NCI-H2107 (cell line): Measurements from ENCODE around the gene GDF2.

Experiments used
- DNase-seq: peaks from one replicate; lab custom pipeline; 2025; lab: John Stamatoyannopoulos, UW

The GDF2 gene

DNA sequence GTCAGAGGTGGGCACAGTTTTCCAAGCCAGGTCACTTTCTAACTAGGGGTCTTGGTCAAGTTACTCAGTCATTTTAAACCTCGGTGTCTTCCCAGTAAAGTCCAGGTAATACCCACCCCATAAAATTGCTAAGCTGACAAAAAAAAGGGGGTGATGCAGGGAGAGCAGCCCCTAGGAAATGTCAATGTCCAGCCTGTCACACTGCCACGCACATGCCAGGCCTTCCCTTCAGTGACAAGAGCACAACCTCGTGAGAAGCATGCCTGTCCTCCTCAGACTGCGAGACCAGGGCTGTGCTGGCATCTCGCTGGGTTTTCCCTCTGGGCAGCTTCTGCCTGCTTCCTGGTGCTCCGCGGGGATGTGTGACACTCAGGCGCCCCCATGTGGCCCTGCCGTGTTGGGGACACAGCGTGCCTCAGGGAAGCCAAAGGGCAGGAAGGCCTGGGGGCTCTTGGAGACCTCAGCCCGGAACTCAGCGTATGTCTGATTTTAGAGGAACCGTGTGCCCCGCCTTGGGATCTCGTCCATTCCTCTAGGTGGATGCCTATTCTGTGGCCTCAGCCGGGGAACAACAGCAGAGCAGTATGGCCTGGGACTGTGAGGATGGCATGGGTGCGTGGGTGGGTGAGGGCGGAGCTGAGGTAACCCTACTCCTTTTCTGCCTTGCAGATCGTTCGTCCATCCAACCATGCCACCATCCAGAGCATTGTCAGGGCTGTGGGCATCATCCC lies 10.2 kb upstream of the GDF2 start:
- DNase-seq = peak; percentile 0

DNA sequence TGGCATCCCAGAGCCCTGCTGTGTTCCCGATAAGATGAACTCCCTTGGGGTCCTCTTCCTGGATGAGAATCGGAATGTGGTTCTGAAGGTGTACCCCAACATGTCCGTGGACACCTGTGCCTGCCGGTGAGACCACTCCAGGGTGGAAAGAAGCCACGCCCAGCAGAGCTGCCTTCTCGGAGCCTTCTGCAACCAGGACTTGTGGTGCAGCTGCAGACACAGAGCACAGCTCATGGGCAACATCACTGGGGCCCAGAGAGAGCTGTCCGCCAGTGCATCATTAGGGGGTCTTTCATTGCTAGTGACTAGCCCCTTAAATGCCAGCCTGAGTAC lies 9.6 kb upstream of the GDF2 start:
- no peak for DNase-seq

DNA sequence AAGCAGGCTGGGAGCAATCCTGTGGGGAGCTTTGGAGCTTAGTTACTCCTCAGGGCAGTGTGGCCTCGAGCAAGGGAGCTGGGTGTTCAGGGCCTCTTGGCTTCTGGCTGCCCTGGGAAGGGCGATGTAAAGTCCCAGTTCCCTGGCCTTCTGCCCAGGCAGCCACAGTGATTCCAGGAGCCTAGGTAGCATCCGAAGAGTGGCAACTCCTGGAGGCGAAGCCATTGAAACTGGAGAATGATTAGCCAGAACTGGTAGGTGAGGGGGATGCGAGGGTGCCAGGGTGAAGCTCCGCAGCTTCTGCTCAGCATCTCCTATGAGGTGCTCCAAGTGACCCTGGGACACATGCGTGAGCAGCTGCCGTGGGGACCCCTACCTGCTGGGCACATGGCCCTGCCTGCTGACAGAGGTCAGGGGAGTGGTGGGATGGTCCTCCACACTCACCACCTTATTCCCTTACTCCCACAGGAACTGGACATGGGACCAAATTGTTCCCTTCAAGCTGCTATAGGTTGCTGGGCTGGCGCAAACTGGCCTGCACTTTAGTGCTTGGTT lies 7.8 kb upstream of the GDF2 start:
- DNase-seq = no peak

DNA sequence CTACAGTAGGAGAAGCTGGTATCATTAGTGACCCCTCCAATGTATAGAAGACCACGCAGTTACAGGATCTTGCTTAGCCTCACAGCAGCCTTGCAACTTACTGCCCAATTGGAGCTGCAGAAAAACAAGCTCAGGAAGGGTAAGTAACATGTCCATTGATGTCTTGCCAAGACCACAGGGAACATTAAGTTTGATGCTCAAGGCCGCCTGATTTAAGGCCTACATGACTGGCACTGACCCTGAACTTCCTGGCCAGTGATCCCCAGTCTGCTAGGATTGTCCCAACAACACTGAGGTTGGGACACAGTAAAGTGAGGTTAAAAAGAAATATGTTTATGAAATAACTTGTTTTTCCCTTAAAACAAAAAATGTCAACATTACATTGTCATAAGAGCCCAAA lies 6.8 kb upstream of the GDF2 start:
- DNase-seq = no peak

DNA sequence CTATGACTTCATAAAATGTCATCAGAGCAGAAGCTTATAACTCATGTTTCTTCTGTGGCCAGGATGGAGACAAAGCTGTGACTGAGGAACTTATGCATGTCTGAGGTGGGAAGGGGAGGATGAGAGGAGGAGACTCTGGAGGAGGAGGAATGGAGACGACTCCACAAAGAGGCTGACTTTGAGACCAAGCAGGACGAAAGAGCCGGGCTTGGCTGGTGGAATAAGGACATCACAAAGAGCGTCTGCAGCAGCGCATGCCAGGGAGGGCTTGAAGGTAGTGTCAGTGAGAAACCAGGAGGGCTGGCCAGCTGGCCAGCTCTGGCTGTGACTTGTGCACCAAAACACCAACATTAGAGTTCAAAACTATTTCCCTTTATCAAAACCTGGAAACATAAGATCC lies 6.1 kb upstream of the GDF2 start:
- DNase-seq = no peak

DNA sequence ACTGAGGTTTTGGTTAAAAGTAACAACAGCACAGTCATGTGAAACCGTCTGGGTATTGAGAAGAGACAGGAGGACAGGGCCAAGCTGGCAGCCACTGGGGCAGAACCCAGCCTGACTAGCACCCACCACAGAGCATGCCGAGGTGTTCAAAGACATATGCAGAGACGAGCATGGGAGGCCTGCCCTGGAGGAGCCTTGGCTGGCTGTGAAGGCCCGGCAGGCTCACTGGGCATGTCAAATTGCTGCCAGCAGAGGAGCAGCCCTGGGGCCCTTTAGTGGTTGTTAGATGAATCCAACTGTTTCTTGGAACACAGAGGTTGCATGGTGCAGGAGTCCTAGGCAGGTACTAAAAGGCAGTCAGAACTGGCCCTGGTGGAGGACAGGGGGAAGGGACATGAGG lies 5.0 kb upstream of the GDF2 start:
- no peak for DNase-seq

DNA sequence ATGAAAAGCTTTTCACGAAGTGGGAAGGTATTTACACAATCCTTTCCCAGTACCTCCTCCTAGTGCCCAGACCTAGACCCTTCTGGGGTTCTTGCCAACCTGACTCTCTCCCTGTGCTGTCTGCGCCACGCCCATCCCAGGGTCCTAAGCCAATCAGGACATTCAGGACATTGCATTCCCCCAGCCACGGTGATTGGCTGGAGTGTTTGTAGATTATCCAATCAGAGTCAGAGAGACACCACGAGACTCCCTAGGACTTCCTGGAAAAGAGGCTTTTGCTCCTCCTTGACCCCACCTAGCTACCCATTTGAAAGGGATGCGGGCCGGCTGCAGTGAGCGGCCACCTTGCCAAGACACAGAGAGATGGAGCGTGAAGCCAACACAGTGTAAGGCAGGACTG lies 3.5 kb upstream of the GDF2 start:
- no peak for DNase-seq

DNA sequence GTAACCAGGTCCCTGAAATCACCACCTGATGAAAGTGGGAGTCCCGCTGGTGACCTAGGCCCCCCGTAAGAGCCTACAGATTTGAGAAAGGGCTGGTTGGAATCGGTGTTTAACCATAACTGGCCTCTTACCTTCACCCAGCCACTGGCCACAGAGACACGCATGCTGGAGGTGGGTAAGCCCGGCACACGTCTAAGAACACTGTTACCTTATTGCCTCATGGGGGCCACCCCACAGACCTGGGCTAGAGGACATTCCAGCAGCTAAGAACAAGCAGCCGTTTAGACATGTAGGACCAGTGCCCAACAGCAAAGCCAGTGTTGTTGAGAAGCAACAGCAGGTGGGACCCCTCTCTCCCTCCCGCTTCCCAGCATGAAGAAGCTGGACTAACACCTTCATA lies 2.5 kb upstream of the GDF2 start:
- no peak for DNase-seq

DNA sequence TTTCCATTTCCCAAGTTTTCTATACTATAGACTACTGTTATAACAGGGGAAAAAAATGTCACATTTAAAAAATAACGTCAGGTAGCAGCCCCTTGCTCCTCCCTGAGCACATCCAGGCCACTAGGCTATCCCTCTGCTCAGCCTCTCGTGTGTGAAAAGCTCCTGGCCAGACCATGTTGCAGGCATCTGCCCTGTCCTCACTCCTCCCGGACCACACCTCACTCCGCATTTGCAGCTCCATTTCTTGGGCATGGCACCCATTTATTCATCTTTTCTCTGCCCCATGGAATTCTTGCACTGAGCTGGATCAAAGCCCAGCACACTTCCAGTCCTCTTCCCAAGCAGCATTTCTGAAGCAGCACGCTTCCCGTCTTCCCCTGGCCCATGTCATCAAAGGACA lies 1.4 kb upstream of the GDF2 start:
- no peak for DNase-seq

DNA sequence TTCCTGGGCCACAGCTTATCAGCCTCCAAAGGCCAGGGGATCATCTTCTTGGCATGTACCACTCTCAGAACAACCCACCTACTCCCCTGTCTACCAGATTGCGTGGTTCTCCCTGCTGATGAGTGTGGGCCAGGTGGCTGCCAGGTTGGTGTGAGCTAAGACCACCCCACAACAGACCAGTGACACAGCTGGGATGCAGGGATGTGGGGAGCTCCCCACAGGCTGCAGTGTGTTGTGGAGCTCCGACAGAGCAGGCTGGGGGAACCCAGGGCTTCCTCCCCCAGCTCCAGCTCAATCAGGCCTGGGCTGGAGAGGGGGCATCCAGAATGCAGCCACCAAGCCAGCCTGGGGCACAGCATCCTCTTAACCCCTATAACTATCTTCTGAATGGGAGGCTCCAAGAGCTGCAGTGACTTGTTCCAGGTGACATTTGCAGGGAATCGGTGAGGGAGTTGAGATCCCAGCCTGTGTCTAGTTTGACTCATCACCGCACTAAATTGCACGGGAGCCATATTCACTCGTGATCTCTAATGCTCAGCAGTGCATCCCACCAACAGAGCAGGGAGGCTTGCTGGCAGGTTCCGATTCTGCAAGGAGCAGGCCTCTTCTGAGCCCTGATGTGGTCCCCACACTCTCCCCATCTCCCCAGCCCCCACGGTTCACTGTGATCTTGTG lies 596 bp upstream of the GDF2 start:
- DNase-seq = no peak

DNA sequence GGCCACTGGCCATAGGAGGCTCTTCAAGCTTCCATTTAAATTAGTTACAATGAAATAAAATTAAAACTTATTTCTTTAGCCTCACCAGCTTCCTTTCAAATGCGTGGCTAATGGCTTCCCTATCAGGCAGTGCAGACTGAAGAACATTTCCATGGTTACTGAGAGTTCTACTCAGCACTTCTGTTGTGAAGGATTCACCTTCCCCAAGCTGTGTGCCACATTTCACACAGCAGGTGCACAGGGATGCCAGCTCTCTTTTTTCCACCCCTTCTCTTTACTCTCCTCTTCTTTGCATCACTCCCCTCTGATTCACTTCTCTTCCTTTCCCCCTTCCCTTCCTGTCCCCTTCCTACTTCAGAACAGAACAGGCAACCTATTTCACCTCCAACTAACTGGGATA lies 833 bp downstream of the GDF2 start:
- no peak for DNase-seq

DNA sequence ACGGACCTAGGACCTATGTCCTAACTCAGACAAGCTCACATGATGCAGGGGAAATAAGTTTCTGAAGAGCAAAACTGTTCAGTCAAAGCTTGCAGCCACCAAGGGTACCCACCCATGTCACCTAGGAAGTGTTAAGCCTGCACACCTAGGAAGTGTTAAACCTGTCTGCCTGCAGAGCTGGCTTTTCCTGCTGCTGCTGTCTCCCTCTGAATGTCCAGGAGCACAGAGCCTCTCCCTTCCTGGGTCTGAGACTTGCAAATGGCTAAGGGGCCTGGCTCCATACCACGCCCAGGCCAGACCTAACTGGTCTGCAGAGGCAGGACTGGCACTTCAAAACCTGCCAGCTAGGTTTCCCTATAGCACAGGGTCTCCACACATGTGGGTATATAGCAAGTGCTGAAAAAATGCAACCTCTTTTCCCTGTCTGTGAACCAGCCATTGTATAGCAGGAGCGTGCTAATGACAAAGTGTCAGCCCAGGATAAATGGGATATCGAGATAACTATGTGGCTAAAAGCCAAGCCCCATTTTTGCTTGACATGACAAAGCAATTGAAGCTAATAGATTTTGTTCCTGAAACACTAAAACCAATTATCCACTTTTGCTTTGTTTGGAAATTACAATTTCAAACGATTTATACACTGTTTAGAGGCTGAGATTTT lies 1.5 kb downstream of the GDF2 start:
- DNase-seq = no peak

DNA sequence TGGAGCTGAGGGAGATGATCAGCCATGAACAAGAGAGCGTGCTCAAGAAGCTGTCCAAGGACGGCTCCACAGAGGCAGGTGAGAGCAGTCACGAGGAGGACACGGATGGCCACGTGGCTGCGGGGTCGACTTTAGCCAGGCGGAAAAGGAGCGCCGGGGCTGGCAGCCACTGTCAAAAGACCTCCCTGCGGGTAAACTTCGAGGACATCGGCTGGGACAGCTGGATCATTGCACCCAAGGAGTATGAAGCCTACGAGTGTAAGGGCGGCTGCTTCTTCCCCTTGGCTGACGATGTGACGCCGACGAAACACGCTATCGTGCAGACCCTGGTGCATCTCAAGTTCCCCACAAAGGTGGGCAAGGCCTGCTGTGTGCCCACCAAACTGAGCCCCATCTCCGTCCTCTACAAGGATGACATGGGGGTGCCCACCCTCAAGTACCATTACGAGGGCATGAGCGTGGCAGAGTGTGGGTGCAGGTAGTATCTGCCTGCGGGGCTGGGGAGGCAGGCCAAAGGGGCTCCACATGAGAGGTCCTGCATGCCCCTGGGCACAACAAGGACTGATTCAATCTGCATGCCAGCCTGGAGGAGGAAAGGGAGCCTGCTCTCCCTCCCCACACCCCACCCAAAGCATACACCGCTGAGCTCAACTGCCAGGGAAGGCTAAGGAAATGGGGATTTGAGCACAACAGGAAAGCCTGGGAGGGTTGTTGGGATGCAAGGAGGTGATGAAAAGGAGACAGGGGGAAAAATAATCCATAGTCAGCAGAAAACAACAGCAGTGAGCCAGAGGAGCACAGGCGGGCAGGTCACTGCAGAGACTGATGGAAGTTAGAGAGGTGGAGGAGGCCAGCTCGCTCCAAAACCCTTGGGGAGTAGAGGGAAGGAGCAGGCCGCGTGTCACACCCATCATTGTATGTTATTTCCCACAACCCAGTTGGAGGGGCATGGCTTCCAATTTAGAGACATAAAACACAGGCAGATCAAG lies 3.3 kb downstream of the GDF2 start:
- no peak for DNase-seq

DNA sequence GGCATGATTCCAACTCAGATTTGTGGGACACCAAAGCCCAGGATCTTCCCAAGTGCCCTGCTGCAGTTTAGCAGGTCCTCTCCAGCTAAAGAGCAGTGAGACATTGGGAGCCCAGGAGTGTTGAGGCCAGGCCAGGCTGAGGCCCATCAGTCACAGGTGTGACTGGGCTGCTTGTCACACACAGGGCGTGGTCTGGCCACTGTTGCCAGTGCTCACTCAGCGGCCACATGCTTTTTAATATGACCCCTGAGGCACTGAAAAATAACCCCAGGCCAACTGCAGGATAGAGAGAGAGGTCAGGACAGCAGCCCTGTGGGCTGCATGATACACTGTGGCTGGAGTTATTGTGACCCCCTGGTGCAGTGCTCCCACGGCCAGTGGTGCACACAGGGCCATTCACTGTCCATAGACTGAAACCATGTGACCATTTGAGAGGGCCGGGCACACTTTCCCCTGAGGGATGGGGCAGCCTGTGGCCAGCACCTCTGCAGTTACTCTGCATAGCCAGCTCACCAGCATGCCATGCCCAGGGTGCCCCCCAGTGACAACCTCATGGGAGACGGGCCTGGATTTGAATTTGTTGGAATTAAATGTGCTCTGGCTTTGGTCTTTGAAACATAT lies 4.2 kb downstream of the GDF2 start:
- DNase-seq = no peak

DNA sequence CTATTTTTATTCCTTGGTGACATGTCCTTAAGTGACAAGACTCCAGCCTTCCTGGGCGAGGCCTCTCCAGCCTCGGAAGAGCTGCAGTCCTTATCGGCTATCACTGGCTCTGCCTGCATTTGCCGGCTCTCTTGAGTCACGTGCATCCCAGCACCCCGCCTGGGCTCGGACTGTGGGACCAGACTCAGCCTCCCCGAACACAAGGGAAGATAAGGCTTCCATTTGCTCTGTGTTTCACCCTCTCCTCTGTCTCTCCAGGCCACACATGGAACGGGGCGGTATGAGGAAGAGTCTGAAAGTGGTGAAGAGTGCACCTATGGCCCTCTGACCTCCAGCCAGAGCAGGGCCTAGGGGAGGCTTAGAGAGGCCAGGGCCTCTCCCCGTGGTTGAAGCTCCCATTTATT lies 4.7 kb downstream of the GDF2 start:
- DNase-seq = no peak

DNA sequence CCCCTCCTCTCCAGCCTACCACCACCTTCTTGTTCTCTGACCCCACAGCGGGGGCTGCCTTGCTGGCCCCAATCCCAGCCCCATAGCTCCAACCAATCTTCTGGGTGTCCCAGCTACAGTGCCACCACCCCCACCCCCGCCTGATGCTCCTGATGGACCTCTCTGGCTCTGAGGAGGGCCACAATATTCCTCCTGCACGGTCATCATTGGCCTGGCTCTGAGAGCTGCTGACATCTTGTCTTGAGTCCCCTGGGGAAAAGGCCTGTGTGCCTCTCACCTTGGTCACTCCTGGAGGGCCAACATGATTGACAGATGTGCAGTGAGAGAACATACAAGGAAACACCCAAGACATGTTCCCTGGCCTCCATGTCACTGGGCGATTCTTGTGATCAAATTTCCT lies 7.6 kb downstream of the GDF2 start:
- DNase-seq = no peak

DNA sequence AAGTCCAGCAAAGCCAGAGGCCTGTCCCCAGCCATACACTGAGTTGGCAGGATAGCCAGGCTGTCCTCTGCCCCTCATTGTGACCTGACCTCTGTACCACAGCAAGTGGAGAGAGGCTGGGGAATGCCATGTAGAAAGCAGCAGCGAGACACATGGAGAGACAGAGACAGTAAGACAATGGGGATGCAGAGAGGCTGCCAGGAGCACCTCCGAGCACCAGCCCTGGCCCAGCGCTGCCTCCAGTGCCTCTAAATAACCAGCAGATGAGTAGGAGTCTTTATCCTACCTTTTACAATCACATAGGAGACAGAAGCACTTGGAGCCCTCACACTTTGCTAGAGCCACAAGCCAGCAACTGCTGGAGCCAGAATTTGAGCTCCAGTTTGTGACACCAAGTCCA lies 8.1 kb downstream of the GDF2 start:
- DNase-seq = no peak

DNA sequence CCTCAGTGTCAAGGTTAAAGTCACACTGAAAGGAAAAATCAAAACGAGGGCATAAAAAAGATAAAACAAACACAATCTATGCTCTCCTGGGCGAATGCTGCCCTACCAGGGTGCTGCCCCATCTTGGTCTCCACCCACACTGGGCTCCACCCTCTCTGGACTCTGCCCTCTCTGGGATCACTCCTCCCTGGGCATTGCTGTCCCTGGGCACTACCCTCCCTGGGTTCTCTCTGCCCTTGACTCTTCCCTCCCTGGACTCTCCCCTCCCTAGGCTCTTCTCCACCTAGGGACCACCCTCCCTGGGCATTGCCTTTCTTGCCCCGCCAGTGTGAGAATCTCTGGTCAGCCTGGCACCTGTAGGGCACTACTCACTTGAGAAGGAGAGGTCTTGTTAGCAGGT lies 8.6 kb downstream of the GDF2 start:
- DNase-seq = no peak

DNA sequence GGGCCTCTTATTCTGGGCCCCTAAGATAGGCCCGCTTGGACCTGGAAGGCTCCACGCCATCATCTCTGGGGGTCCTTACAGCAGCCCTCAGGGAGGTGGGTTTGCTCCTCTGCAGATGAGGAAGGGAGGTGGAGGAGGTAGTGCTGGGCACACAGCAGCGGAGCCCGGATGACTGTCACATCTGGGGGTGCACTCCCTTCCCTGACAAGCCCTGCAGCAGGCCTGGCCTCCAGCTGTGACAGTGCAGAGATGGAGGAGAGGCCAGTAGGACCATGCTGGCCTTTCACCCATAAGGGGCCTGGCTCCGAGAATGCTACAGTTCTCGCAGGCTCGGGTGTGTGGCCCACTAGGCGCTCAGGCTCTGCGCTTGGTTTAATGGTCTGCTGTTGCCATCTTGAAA lies 9.2 kb downstream of the GDF2 start:
- DNase-seq = no peak

DNA sequence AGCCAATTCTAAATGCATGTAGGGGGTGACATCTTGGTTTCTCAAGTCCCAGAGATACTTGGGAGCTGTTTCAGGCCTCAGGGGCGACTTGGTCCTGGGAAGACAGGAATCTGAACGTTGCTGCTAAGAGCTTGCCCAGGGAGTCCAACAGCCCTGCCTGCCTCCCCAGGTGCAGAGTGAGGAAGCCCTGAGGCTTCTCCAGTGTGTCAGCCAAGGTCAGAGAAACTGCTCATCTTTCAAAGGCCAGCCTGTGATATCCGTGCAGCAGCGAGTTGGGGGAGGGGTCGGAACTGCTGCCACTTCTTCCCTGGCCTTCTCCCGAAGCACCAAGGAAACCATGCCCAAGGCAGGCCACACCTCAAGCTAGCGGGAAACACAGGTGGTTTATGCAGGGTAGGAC lies 9.7 kb downstream of the GDF2 start:
- no peak for DNase-seq

DNA sequence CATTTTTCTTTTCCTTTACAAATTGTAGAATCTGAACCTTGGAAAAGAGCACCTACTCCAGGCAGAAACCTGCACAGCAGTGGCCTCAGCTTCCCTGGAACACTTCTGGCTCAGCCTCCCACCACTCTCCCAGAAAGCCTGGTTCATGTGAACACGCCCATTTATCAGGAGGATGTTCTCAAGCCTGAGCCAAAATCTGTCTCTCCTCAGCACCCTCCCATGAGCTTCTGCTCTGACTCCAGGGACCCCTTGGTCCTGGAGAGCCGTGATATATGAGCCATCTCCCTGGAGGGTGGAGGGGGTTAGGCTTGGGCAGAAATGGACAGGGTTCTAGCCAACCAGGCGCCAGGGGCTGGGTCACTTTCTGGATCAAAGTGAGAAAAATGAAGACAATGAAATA lies 10.1 kb downstream of the GDF2 start:
- no peak for DNase-seq

DNA sequence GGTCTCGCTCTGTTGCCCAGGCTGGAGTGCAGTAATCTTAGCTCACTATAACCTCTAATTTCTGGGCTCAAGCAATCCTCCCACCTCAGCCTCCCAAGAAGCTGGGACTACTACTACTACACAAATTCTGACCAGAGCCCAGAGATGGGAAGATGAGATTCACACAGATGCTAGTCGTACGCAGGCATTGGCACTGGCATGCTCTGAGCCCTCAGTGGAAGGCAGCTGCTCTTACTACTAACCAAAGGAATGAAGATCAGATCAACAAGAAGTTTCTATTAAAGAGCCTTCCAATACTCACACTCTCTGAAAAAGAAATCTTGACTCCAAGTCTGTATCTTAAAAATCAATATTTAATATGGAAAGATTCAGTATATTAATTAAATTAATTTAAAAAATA lies 10.7 kb downstream of the GDF2 start:
- no peak for DNase-seq
